ENCODE results near the gene PTGER3.
"Not testable (repeated sequence)": the region's sequence is repeated elsewhere in the genome, so short reads cannot be mapped to it uniquely, and the experiment has no call there.

Gene PTGER3

GRCh38 chr1:71001624-71002023 is 46.0 kb downstream of the PTGER3 start:
- no peak for DNase-seq

DNA sequence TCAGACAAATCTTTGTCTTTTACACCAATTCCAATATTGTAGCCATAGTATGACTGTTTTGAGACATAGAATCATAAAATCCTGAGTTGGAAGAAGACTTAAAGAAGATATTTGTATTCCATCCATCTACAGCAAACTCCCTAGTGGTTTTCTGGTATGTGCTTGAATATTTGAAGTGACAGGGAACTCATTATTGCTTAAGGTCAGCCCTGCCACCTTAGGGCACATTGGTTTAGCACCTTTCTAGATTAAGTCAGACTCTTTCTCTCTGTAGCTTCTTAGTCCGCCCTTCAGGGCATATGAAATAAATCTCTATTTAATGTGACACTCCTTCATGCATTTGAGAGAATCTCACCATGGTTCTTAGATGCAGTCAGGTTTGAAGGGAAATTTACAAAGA is 49.8 kb downstream of the PTGER3 start:
- DNase-seq, result no peak

DNA sequence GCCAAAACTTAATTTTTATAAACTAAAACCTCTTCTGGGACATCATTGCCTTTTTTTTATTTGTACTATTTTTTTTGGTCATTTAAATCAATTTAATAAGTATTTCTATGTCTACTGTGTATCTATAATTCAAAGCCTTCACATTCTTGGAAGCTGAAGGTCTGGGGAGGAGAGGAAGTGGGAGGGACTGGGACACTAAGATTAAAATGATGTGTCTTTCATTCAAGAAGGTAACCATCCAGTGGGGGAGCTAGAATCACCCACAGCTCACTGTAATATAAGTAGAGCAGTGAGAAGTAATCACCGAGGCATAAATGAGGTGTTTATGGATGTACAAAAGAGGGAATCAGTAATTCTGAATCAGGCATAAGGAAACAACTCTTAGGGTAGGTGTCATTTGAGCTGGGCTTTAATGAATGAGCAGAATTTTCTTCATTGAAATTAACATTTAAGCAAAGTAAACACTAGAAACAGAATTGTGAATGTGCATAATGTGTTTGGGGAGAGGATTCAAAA is 52.8 kb downstream of the PTGER3 start:
- DNase-seq, result no peak

- DNase-seq, result no peak
Observed at GRCh38 chr1:70993798-70994197, 53.8 kb downstream of the PTGER3 start.

DNA sequence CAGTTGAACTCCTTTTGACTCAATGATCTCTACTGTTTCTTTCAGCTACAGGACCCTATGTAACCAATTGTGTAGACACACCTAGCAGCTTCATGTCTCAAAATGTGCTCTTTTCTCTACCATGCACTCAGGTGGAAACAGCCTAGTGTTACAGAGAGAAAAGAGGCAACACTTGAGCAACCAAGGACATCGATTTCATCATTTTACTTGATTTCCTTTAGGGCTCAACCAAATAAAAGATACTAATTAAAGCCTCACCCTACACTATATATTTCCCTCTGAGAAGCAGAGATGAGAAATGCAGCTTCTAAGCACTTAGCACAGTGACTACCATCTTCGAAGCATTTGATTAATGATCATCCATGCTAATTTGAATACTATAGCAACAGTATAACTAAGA is 55.1 kb downstream of the PTGER3 start:
- DNase-seq, result no peak

DNA sequence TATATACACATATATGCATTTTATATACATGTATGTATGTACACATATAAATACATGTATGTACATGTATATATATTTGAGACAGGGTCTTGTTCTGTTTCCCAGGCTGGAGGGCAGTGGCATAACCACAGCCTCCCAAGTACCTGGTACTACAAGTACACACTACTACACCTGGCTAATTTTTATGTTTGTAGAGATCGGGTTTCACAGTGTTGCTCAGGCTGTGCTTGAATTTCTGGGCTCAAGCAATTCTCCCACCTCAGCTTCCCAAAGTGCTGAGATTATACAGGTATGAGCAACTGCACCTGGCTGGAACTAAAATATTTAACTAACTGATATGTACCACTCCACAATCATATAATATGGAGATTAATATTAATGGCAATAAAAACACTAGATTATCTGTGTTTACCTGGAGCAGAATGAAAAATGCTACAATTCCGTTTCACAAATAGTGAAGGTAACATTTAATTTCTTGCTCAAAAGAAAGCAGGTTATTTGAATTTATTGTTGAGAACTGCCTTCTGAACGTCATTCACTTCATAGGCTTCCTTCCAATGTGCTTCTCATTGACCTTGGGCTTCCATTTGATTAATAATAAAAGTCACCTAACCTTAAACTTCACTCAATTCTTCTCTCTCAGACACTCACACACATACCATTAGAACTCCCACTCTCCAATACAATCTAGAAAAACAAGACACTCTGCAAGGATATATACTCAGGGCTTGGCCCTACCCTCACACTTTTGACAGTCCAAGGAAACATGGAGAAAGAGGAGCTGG is 57.0 kb downstream of the PTGER3 start:
- no peak for DNase-seq

GRCh38 chr1:70987497-70987896 is 60.1 kb downstream of the PTGER3 start:
- no peak for DNase-seq

DNA sequence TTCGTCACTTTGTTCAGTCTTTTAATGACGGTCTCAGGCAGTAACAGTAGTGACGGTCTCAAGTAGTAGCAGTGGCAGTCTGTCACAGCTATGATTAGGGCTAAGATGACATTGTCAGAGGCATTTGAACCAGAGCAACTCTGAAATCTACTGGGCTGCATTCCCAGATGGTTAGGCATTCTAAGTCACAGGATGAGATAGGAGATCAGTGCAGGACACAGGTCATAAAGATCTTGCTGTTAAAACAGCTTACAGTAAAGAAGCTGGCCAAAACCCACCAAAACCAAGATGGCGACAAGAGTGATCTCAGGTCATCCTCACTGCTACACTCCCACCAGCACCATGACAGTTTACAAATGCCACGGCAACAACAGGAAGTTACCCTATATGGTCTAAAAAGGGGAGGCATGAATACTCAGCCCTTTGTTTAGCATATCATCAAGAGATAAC is 61.8 kb downstream of the PTGER3 start:
- not testable (repeated sequence) for DNase-seq

GRCh38 chr1:70985278-70985677 is 62.3 kb downstream of the PTGER3 start:
- DNase-seq, result not testable (repeated sequence)

GRCh38 chr1:70980361-70980760 is 67.3 kb downstream of the PTGER3 start:
- DNase-seq, result no peak

GRCh38 chr1:70979881-70980280 is 67.7 kb downstream of the PTGER3 start:
- no peak for DNase-seq

GRCh38 chr1:70979313-70979712 is 68.3 kb downstream of the PTGER3 start:
- no peak for DNase-seq

- no peak for DNase-seq
Observed at GRCh38 chr1:70978623-70979022, 69.0 kb downstream of the PTGER3 start.

DNA sequence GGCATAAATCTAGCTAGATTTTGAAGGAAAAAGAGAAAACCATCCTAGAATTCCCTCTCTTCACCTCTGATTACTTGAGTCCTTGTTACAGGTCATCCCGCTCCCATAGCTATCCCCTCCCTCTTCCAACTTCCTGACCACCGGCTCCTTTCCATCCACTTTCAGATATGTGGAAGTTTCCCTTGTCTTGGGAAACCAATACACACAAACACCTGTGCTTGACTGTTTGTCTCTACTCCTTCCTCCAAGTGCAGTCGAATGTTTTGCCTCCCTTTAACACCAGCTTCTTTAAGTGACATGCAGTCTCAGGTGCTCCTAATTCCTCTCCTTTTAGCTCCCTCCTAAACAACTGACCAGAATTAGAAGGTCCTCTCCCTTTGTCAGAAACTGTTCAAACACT is 70.0 kb downstream of the PTGER3 start:
- DNase-seq, result no peak

DNA sequence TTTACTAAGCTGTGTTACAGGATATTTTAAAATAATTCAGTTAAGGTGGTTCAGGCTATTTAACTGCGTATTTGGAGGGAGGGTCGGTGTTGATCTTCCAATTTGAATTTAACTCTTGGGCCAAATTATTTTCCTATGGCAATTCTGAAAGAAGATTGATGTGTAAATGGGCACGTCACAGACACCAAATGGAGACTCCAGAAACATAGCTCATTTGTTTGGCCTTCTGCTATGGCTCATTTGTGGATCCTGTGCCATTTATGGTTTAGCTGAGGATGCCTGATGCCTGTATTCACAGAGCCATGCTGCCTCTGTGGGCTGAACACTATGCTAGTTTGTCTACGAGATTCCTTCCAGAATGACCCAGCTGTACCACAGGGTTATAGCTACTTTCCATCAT is 70.6 kb downstream of the PTGER3 start:
- no peak for DNase-seq

DNA sequence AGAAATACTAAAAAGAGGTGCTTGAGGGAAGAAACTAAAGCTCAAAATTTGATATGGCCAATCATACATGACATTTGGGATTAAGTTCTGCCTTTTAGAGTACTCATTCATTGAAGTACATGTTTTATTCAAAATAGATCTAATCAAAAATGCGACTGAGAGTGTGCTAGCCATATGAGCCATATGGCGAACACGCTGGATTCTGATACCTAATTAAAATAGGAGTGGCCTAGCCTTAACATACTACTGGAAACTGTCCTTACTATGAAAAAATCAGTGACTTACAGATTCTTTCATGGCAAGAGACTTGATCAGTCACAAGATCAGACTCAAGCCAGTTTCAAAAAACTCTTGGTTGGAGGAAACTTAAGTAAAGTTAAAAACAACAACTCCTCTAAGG is 73.9 kb downstream of the PTGER3 start:
- no peak for DNase-seq

- no peak for DNase-seq
Observed at GRCh38 chr1:70970407-70970806, 77.2 kb downstream of the PTGER3 start.

GRCh38 chr1:70966018-70966638 is 81.5 kb downstream of the PTGER3 start:
- no peak for DNase-seq

GRCh38 chr1:70963374-70963773 is 84.2 kb downstream of the PTGER3 start:
- no peak for DNase-seq

DNA sequence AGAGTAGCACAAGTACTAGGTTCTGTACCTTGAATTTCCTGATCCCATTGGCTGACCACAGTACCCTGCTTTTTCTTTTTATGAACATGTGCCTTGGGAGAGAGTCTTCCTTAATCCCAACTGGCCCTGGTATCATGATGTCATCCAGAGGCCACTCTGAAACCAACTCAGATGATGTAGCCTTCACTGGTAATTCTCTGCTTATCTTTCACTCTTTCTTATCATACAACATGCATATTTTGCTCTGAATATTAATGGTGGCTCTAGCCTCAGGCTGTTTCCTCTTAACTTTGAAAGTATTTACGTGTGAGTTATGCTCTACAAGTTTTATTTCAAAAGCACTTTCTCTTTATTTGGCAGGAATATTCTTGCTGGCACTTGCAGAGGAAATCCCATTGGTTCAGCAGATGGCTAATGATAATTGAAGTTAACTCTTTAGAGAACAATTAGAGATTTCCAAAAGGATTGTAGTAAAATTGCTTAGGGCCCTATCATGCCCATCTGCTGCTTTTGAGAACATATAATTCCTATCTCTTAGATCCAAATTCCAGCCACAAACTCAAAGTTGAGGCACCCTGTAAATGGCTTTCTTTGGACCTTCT is 86.1 kb downstream of the PTGER3 start:
- no peak for DNase-seq

DNA sequence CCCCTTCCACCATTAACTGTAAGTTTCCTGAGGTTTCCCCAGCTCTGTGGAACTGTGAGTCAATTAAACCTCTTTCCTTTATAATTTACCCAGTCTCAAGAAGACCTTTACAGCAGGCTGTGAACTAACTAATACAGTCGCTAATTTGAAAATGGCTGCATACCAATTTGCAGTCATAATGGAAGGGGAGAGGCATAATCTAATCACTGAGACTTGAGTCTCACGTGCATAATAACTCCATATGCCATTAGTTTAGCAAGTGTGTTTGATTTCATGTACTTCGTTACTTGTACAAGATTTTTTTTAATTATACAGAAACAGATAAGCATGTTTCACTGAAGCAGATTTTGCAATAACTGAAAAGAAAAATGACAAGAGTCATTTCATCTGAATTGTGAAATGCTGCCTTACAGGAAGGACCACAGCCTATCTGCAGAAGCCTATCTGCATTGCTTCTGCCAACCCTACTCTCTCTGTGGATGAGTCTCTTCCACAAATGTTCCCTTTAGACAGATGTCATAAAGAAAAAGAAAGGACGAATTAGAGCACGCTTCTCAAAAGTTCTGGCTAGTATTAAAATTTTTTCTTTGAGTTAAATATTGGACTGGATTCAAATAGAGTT is 99.1 kb downstream of the PTGER3 start:
- no peak for DNase-seq

DNA sequence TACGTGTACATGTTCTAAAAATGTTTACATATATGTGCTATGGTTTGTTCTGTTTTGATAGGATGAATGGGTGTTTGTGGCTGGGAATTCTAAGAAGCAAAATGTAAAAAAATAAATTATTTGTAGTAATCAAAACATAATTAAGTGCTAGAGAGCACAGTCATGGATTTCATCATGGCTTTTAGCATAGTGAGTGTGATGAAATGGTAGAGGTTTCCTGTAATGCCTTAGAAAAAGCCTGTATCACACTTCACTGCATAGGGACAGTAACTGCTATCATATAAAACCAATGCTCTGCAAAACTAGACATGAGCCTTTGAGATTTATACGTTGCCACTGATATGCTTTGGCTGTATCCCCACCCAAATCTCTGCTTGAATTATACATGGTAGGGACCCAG is 99.8 kb downstream of the PTGER3 start:
- no peak for DNase-seq

DNA sequence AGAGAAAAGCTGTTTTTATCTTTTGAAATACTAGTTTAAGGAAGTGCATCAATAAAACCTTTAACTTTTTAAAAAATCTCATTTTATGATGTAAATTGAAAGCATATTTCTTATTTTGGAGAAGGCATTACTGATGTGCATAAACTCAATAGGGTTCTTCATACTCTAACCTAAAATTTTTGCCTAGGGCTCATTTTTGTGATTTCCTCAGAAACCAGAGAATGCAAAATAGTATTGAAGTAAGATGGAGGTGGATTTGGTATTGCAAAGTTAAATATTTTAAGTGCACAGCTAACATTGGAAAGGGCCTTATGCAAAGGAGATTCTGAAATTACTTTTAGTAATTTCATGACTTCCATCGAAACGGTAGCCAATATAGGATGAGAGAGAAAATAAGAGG is 101.9 kb downstream of the PTGER3 start:
- no peak for DNase-seq

- no peak for DNase-seq
Observed at GRCh38 chr1:70945251-70945650, 102.4 kb downstream of the PTGER3 start.

All from left hindlimb (tissue), 1 donor.